ENCODE results near the gene KIF6. TPM values are rescaled to one million over a fixed set of nuclear protein-coding genes. Genes with fewer than 3 reads are reported as not detected.

KIF6 gene
- total RNA-seq, 1 donor: 0.27 TPM

DNA sequence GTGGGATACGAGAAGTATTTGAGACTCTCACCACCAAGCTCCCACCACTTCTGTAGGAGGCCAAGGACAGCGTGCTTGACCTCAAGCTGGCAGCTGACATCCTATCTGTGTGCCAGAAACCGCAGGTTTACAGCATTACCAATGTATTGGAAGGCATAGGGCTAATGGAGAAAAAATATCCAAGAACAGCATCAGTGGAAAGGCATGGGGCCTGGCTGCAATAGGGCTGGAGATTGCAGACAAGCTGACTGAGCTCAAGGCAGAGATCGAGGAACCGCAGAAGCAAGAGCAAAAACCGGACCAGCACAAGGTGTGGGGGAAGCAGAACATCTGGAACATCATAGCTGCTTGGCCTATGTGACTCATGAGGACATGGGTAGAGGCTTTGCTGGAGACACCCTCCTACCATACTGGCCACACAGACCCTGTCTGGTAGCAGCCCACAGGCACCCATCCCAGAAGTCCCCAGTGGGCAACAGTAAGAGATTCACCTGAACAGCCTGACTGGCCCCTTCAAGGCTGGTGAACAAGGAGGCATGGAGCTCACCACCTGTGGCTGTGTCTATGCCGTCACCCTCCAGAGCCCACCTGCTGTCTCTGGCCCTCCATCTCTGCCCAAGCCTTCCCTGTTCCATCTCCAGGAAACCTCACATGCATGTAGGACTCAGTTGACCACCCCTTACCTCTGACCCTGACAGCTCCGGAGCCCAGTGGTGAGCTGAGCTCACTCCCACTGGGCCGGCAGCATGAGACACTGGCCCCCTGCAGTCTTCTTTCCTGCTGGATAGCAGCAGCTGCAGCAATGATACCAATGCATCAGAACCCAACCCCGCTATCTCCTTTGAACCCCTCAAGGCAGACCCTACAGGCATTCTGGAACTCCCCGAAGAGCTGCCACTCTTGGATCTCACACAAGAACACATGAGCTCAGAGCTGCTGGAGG is 171.1 kb downstream of the KIF6 start:
- DNase-seq (ENCODE audit: low read depth): no peak
- no peak overlapping the region for H3K4me3 ChIP-seq (ENCODE audit: low read depth, low read length)
- TF ChIP-seq, protein P1, sequence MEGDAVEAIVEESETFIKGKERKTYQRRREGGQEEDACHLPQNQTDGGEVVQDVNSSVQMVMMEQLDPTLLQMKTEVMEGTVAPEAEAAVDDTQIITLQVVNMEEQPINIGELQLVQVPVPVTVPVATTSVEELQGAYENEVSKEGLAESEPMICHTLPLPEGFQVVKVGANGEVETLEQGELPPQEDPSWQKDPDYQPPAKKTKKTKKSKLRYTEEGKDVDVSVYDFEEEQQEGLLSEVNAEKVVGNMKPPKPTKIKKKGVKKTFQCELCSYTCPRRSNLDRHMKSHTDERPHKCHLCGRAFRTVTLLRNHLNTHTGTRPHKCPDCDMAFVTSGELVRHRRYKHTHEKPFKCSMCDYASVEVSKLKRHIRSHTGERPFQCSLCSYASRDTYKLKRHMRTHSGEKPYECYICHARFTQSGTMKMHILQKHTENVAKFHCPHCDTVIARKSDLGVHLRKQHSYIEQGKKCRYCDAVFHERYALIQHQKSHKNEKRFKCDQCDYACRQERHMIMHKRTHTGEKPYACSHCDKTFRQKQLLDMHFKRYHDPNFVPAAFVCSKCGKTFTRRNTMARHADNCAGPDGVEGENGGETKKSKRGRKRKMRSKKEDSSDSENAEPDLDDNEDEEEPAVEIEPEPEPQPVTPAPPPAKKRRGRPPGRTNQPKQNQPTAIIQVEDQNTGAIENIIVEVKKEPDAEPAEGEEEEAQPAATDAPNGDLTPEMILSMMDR (IDR thresholded peaks at IDR 0.05; ENCODE audit: insufficient read depth, low read length): no peak

DNA sequence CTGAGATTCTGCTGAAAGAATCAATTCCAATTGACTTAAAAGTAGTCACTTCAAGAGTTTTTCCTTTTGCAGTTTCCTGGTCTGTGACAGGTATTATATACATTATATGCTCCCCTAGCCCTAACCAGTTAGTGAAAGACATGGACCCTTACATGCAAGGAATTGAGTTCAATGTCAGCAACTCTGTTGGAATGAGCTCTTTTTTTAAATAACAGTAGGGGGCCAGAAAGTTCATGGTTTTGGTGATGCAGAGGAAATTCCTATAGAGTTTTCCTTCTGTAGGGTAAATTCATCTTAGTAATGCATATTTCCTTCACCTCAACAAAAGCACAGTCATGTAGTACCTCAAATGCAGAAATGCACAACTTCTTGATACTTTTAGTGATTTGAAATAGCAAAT is 172.2 kb downstream of the KIF6 start:
- TF ChIP-seq, protein P1 (IDR thresholded peaks at IDR 0.05; ENCODE audit: insufficient read depth, low read length): no peak
- DNase-seq (ENCODE audit: low read depth): no peak
- H3K4me3 ChIP-seq (ENCODE audit: low read depth, low read length): no peak overlapping the region

DNA sequence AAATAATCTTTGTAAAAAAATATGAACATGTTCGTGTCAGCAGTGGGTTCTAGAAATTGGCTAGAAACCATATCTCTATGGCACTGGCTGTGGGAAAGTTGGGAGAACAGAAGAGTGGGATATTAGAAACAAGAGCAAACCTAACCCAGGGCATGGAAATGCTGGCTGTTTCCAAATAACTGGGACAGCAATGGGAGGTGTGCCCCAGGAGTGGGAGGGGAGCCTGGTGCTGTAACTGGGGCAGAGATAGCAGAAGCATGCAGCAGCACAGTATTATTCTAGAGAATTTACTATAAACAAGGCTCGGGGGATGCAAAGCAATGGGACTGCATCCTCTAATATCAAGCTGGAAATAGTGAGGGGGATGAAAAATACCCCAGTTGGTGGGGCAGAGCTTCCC is 175.0 kb downstream of the KIF6 start:
- H3K4me3 ChIP-seq (ENCODE audit: low read depth, low read length): no peak overlapping the region

DNA sequence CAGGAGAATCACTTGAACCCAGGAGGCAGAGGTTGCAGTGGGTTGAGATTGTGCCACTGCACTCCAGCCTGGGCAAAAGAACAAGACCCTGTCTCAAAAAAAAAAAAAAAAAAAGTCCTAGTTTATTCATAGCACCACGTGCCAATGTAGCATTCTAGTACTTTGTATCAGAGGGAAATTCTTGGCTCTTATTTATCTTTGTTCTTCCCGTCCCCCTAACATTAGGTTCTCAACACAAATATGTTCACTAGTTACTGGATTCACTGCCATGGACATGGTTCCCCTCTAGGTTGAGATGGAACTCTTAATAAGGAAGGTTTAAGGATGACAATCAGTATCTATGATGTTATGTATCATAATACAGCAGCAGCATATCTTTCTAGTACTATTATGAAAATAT is 178.5 kb downstream of the KIF6 start:
- no peak for DNase-seq (ENCODE audit: low read depth)
- TF ChIP-seq, protein P1 (IDR thresholded peaks at IDR 0.05; ENCODE audit: insufficient read depth, low read length): no peak
- H3K4me3 ChIP-seq (ENCODE audit: low read depth, low read length): no peak overlapping the region

More for the DNA sequence above, 175.0 kb downstream of the KIF6 start:
- TF ChIP-seq, protein P1 (IDR thresholded peaks at IDR 0.05; ENCODE audit: insufficient read depth, low read length): no peak
- no peak for DNase-seq (ENCODE audit: low read depth)

DNA sequence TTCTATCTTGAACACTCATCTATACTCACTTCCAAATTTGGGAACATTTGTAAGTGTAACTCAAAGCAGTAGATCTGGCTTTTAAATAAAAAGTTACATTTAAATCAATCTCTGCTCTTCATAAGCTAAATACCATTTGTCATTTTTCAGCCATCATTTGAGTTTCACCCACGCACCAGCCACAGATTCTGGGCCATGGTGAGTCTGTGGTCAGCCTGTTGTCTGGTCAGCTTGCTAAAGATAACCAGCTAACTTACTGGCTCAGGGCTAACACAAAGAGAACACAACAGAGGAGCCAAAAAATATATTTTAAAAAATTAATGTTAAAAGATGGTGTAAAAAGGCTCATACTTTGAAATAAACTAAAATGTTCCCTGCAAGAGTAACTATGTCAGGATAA is 181.3 kb downstream of the KIF6 start:
- TF ChIP-seq, protein P1 (IDR thresholded peaks at IDR 0.05; ENCODE audit: insufficient read depth, low read length): no peak
- H3K4me3 ChIP-seq (ENCODE audit: low read depth, low read length): no peak overlapping the region
- no peak for DNase-seq (ENCODE audit: low read depth)

DNA sequence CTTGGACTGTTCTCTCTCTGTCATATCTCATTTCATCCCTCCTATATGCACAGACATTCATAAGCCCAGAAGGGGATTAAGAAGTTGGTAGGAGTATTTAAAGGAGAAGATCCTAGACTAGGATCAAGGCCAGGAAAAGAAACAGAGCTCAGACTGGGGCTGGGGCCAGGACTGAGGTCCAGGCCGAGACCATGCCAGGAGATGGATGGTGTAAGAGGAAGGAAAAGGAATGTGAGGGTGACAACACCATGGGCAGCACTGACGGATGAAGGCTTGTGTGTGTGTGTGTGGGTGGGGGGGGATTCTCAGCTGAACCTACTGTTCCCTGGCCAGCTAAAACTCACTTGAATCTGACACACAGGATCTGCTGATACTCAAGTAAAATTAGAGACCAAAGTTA is 182.1 kb downstream of the KIF6 start:
- TF ChIP-seq, protein P1 (IDR thresholded peaks at IDR 0.05; ENCODE audit: insufficient read depth, low read length): no peak
- H3K4me3 ChIP-seq (ENCODE audit: low read depth, low read length): no peak overlapping the region
- peak; percentile 14 for DNase-seq (ENCODE audit: low read depth)

All from fibroblast of the aortic adventitia (primary cell).